ENCODE measurements around the gene UBE2G1.

- TF ChIP-seq, protein P1, sequence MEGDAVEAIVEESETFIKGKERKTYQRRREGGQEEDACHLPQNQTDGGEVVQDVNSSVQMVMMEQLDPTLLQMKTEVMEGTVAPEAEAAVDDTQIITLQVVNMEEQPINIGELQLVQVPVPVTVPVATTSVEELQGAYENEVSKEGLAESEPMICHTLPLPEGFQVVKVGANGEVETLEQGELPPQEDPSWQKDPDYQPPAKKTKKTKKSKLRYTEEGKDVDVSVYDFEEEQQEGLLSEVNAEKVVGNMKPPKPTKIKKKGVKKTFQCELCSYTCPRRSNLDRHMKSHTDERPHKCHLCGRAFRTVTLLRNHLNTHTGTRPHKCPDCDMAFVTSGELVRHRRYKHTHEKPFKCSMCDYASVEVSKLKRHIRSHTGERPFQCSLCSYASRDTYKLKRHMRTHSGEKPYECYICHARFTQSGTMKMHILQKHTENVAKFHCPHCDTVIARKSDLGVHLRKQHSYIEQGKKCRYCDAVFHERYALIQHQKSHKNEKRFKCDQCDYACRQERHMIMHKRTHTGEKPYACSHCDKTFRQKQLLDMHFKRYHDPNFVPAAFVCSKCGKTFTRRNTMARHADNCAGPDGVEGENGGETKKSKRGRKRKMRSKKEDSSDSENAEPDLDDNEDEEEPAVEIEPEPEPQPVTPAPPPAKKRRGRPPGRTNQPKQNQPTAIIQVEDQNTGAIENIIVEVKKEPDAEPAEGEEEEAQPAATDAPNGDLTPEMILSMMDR (IDR thresholded peaks at IDR 0.05; ENCODE audit: low read depth, low read length, missing input control), result no peak
- no peak for TF ChIP-seq NR2F2 (IDR thresholded peaks at IDR 0.05)
- no peak for TF ChIP-seq EGR1 (IDR thresholded peaks at IDR 0.05; ENCODE audit: low read depth in 2 of 2)
- TF ChIP-seq ZBTB33 (IDR thresholded peaks at IDR 0.05), result no peak
- no peak for TF ChIP-seq RAD21 (IDR thresholded peaks at IDR 0.05)
These were observed 49.8 kb downstream of the UBE2G1 start for GRCh38 chr17:4316648-4317047.

Data from liver (tissue), 3 donors.